Renal pelvis (tissue), 4 donors: ENCODE measurements around the gene COL18A1. TPM values are rescaled to one million over a fixed set of nuclear protein-coding genes. Genes with fewer than 3 reads are reported as not detected.
"Not testable (repeated sequence)": the region's sequence is repeated elsewhere in the genome, so short reads cannot be mapped to it uniquely, and the experiment has no call there.

ENCODE experiments used
- DNase-seq: peaks from one replicate; pipeline ENCODE4 v3.0.0-alpha.2; 2013
- polyA plus RNA-seq, 3 donors: library from polyadenylated mRNA; unstranded; fragments of 120-200 nt; gene quantifications; one replicate each; pipeline ENCODE4 v1.2.1, GENCODE V29; 2013; ENCODE audit not compliant: insufficient read length in 3 of 3

COL18A1 gene
- polyA plus RNA-seq, 3 donors, result 174 to 228 (median 196) TPM

GRCh38 chr21:45365186-45365607, 39.8 kb upstream of the COL18A1 start:
- DNase-seq, result no peak

- no peak for DNase-seq
These were observed 39.2 kb upstream of the COL18A1 start for GRCh38 chr21:45365608-45366241.

- DNase-seq, result no peak
These were observed 38.5 kb upstream of the COL18A1 start for GRCh38 chr21:45366476-45366875.

- no peak for DNase-seq
These were observed 38.0 kb upstream of the COL18A1 start for GRCh38 chr21:45366931-45367401.

GRCh38 chr21:45367402-45368351, 37.3 kb upstream of the COL18A1 start:
- no peak for DNase-seq

GRCh38 chr21:45369018-45369417, 35.9 kb upstream of the COL18A1 start:
- not testable (repeated sequence) for DNase-seq

- no peak for DNase-seq
These were observed 34.4 kb upstream of the COL18A1 start for GRCh38 chr21:45370575-45370974.

GRCh38 chr21:45371081-45371480, 33.9 kb upstream of the COL18A1 start:
- no peak for DNase-seq

GRCh38 chr21:45371655-45372054, 33.3 kb upstream of the COL18A1 start:
- no peak for DNase-seq

- DNase-seq, result no peak
These were observed 32.1 kb upstream of the COL18A1 start for GRCh38 chr21:45372732-45373355.

GRCh38 chr21:45373991-45374816, 30.8 kb upstream of the COL18A1 start:
- DNase-seq, result no peak

GRCh38 chr21:45374826-45375455, 30.0 kb upstream of the COL18A1 start:
- DNase-seq, result no peak

- DNase-seq, result no peak
These were observed 28.3 kb upstream of the COL18A1 start for GRCh38 chr21:45376459-45377324.

- DNase-seq, result no peak
These were observed 27.6 kb upstream of the COL18A1 start for GRCh38 chr21:45377325-45377709.

- no peak for DNase-seq
These were observed 27.1 kb upstream of the COL18A1 start for GRCh38 chr21:45377866-45378257.

- DNase-seq, result no peak
These were observed 26.6 kb upstream of the COL18A1 start for GRCh38 chr21:45378258-45378966.

GRCh38 chr21:45379171-45379900, 25.6 kb upstream of the COL18A1 start:
- no peak for DNase-seq

- no peak for DNase-seq
These were observed 25.0 kb upstream of the COL18A1 start for GRCh38 chr21:45379901-45380330.

- DNase-seq, result no peak
These were observed 24.4 kb upstream of the COL18A1 start for GRCh38 chr21:45380566-45380965.
